GM18861 (cell line): ENCODE results near the gene TGFB1I1.
"Not testable (repeated sequence)": the region's sequence is repeated elsewhere in the genome, so short reads cannot be mapped to it uniquely, and the experiment has no call there.

Experiments
- ATAC-seq: cut with Tn5 transposase; IDR thresholded peaks from one replicate; pipeline ENCODE4 v1.9.1; 2021; ENCODE audit not compliant: unreplicated experiment

The TGFB1I1 gene

DNA sequence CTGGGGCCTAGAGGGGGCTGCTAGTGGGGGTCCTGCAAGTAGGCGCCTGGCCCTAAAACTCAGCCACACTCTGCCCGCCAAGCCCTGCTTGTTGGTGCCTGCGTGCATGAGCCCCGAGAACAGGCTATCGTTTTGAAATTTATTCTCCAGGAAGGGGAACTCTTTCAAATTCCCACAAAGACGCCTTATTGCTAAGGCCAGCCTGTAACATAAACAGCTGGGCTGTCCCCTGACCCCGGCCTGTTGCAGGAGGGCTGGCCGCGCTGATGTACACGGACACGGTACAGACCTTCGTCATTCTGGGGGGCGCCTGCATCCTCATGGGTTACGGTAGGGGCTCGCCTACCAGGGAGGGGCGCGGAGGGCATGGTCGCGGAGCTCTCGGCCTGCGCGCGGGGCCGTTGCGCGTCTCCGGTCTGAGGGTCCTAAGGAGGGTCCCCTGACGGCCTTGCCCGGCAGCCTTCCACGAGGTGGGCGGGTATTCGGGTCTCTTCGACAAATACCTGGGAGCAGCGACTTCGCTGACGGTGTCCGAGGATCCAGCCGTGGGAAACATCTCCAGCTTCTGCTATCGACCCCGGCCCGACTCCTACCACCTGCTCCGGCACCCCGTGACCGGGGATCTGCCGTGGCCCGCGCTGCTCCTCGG lies 15.2 kb downstream of the TGFB1I1 start:
- peak; percentile 7 for ATAC-seq

DNA sequence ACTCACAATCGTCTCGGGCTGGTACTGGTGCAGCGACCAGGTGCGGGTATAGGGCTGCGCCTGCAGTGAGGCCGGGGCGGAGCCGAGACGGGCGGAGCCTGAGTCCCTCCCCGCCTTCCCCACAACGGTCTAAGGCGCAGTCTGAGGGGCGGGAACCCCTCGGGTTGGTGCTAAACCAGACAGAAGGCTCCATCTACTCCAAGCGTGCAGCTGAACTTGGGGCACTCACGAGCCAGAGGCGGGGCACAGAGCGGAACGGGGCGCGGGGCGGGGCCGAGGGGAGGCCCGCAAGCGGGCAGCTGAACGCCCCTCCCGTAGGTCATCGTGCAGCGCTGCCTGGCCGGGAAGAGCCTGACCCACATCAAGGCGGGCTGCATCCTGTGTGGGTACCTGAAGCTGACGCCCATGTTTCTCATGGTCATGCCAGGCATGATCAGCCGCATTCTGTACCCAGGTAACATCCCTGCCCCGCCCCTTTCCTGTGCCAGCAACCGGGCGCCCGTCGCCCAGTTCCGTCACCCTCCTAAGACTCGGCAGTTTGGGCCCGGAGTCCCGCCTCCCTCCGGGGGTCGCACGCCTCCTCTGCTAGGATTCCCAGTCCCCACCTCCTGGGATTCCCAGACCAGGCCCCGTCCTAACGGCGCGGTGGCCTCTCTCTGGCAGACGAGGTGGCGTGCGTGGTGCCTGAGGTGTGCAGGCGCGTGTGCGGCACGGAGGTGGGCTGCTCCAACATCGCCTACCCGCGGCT lies 15.9 kb downstream of the TGFB1I1 start:
- ATAC-seq: peak; percentile 81

DNA sequence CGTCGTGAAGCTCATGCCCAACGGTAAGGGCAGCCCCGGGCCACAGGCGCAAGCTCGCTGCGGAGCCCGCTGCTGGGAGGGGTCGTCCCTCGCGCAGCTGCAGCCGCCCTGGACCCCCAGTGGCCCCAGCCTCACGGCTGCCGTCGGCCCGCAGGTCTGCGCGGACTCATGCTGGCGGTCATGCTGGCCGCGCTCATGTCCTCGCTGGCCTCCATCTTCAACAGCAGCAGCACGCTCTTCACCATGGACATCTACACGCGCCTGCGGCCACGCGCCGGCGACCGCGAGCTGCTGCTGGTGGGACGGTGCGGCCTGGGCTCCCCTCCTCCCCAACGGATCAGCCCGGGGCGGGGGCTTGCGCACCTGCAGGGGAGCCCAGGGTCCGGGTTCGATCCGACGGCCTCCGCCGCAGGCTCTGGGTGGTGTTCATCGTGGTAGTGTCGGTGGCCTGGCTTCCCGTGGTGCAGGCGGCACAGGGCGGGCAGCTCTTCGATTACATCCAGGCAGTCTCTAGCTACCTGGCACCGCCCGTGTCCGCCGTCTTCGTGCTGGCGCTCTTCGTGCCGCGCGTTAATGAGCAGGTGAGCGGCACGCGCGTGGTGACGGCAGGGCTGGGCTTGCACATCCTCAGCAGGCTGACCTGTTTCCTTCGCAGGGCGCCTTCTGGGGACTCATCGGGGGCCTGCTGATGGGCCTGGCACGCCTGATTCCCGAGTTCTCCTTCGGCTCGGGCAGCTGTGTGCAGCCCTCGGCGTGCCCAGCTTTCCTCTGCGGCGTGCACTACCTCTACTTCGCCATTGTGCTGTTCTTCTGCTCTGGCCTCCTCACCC lies 16.7 kb downstream of the TGFB1I1 start:
- ATAC-seq: no peak

DNA sequence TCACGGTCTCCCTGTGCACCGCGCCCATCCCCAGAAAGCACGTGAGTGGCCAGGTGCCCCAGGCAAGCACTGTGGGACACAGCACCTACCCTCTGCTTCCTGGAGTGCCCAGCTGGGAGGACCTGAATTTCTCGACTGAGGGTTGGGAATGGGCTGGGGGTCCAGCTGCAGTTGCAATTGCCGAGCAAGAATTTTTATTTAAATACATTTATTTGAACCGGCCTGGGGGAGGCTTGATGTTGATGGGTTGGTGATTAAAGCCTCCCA lies 17.3 kb downstream of the TGFB1I1 start:
- ATAC-seq: no peak

DNA sequence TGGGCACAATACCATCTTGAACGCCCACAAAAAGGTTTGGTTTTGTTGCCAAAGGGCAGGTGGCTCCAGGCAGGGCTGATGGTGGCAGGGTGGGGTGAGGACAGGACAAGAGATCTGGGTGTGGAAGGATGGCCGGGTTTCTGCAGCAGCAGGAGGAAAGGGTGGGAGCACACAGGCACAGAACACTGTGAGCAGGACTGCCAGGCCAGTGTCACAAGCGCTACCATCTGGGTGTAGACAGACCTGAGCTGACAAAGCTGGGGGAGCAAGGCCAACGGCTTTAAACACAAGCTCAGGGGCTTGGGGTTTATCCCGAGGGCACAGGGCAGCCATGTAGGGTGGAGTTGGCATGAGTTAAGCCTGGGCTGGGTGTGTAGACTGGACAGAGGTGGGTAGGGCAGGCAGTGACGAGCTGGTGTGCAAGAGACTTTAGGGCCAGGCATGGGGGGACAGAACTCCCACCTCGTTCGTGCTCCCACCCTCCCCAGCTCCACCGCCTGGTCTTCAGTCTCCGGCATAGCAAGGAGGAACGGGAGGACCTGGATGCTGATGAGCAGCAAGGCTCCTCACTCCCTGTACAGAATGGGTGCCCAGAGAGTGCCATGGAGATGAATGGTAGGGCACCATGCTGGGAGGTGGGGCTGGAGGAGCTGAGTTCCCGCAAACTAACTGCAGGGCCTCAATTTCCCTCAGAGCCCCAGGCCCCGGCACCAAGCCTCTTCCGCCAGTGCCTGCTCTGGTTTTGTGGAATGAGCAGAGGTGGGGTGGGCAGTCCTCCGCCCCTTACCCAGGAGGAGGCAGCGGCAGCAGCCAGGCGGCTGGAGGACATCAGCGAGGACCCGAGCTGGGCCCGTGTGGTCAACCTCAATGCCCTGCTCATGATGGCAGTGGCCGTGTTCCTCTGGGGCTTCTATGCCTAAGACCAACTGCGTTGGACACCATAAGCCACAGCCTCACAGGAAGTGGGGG lies 17.9 kb downstream of the TGFB1I1 start:
- no peak for ATAC-seq

DNA sequence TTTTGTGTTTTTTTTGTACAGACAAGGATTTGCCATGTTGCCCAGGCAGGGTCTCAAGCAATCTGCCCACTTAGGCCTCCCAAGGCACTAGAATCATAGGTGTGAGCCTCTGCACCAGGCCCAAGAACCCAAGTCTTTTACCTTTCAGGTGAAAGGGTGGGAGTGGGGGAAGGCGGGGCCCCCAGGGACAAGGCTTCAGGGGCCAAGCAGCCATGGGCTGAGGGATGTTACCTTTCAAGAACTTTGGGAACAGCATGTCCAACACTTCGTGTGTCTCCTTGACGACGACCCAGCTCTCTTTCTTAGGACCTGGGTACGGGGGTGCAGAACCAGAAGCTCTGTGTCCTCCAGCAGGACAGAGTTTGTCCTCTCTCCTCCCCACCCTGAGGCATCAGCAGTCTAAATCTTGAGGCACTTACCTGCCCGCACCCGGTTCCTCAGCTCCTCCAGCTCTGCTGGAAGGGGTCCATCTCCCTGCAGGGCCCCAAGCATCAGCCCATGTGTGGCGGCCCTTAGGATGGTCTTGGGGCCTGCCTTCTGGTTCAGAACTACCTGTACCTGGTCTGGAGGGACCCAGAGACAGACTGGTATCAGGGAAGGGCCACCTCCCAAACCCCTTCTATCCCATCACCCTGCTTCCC lies 19.9 kb downstream of the TGFB1I1 start:
- no peak for ATAC-seq

DNA sequence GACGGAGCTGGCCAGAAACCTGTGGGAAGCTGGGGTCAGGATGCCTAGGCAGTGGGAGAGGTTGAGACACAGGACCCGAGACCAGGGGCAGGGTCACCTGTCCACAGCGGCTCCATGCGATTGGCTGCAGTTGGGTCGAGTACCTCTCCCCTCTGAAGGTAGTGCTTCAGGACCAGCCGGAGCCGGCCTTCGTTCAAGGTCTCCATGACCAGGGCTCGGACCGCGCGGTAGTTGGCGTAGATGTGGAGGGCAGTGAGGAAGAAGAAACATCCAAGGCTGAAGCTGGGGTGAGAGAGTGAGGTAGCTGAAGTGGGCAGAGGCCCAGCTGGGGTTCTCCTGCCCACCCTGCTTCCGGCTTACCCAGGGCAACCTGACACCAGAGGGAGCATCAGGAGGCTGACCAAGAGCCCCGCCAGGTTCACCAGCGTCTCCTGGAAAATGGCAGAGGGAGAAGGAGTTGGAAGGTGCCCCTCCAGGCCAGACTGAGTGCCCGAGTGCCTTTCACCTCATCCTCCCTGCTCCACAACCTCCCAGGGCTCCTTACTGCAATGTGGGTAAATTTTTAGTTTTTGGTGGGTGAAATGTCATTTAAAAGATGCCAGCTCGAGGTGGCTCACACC lies 21.7 kb downstream of the TGFB1I1 start:
- no peak for ATAC-seq

DNA sequence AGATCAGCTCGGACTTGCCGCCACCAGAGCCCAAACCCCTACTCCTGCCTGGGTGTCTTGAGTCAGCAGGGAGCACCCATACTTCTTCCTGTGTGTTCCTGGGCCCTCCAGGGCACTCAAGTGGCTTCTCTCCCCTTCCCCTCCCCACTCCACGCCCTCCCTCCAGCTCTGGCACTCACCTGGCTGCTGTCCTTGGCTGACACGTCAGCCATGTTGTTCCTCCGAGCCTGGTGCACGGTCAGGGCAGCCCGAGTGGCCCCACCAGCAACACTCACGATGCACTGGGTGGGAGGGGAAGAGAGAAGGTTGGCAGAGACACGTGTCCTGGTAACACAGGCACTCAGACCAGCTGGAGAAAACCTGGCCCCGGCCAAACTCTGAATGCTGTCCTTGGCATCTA lies 24.7 kb downstream of the TGFB1I1 start:
- no peak for ATAC-seq

DNA sequence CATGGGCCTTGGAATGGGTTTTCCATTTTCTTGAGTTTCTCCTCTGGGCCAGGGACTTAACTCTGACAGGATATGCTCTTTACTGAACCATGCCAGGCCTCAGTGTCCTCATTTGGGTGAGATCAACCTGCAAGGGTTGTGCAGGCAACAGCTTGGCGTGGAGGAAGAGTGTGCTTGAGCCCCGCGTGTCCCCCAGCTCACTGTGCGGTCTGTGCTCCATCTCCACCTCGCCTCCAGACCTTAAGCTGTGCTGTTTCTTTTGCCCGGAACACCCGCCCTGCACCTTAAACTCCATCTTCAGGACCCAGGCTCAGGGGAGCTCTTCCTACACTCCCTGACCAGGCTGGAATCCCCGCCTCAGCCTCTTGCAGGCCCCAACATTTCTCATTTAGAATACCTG lies 26.5 kb downstream of the TGFB1I1 start:
- ATAC-seq: no peak

DNA sequence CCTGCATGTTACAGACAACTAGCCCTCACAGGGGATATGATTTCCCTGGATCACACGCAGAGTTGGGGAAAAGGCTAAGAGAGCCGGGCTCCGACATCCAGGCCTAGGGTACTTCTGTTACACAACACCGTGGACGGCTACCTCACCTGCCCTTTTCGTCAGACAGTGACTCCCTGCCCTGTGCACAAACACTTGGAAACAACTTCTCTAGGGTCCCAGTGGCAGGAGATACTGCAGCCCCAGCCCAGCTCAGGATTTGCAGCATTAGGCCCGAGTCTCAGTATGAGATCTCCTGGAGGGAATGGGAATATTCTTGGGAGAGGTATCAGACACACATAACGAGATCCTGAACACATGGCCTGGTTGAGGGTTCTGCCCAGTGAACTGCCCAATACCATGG lies 28.0 kb downstream of the TGFB1I1 start:
- ATAC-seq: no peak

DNA sequence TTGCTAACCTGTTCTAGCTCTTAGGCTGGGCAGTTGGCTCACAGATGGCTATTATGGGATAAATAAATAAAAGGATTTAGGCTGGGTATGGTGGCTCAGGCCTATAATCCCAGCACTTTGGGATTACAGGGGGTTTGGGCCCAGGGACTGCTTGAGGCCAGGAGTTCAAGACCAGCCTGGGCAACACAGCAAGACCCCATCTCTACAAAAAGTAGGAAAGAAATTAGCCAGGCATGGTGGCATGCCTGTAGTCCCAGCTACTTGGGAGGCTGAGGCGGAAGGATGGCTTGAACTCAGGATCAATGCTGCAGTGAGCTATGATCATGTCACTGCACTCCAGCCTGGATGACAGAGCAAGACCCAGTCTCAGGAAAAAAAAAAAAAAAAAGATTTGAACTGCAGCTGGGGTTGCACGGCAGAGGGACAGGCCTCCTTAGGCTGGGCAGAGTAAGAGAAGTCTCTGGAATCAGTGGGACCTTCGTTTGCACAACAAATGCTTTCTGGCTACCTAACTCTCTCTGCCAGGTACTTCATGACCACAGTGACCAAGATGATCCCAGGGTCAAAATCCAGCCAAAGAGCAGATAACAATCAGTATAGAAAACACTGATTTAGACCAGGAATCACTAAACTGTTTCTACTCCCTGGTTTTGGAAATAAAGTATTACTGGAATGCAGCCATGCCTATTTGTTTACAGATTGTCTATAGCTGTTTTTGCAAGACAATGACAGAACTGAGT lies 29.4 kb downstream of the TGFB1I1 start:
- no peak for ATAC-seq

DNA sequence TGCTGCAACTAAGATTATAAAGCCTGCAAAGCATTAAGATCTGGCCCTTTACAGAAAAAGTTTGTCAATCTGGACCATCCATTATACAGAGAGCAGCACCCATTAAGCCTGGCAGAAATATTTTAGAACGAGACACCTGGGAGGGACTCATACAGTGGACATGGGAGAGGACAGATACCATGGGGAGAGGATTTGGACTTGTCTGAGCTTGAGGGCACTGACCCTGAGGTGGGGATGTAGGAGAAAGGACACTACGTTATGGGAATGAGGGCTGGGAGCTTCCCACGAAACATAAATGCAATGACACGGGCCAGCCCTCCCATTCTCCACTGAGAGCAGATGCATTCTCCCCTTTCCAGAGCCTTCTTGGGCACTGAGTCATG lies 30.0 kb downstream of the TGFB1I1 start:
- ATAC-seq: no peak

DNA sequence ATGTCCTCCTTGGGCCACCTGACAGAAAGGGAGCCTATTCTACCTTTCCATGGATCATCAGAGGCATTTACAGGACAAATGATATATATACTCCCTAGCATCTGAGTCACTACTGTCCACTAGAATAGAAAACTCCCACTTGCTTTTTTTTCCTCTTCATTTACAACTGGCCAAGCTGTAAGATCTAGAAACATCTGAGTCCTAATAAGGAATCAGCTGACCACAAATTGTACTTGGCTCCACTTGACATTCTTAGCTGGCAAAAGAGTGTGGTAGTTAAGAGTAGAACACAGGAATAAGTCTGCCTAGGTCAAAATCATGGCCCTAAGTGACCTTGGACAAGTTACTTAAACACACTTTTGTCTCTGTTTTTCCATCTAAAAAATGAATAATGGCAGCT lies 31.0 kb downstream of the TGFB1I1 start:
- no peak for ATAC-seq

DNA sequence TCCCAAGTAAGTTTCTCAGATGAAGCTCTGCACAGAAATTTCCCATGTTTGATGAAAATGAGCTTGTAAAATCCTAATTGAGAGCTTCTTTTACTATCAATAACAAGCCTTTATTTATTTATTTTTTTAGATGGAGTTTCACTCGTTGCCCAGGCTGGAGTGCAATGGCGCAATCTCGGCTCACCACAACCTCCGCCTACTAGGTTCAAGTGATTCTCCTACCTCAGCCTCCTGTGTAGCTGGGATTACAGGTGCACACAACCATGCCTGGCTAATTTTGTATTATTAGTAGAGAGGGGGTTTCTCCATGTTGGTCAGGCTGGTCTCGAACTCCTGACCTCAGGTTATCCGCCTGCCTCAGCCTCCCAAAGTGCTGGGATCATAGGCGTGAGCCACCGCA lies 31.6 kb downstream of the TGFB1I1 start:
- not testable (repeated sequence) for ATAC-seq

DNA sequence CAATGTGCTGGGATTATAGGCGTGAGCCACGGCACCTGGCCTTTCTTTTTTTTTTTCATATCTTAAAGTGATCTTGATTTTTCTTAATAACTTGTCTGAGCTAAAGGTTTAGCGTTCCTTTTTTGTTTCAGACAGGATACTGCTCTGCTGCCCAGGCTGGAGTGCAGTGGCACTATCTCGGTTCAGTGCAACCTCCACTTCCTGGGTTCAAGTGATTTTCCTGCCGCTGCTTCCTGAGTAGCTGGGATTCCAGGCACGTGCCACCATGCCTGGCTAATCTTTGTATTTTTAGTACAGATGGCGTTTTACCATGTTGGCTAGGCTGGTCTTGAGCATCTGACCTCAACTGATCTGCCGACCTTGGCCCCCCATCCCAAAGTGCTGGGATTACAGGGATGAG lies 32.2 kb downstream of the TGFB1I1 start:
- ATAC-seq: no peak

DNA sequence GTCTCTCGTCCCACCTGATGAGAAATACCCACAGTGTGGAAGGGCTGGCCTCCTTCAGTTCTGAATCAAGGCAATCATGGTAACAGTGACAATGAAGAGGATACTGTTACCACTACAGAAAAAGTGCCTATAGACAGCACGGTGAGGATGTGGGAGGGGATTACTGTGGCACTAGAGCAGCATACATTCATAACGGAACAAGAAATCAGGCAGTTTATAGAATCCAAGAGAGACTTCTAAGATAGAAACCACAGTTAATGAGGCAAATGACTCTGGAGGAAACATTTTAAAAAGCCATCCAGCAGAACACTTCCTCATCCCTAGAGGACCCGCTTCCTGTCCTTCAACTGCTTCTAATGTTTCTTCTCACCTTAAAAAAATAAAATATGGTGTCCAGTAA lies 33.5 kb downstream of the TGFB1I1 start:
- ATAC-seq: peak; percentile 41

DNA sequence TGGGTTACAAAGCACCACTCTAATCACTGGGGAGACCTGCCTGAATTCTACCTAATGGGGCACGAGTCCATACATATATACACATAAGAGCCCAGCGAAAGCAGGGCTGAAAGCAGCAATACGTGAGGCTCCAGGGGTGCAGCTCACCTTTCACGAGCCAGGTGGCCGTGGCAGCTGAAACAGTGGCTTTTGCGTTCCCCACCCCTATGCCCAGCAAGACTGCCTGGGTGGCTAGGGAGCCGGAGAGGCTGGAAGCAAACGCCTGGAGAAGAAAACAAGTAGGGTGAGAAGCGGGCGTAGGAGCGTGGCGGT lies 35.6 kb downstream of the TGFB1I1 start:
- no peak for ATAC-seq

DNA sequence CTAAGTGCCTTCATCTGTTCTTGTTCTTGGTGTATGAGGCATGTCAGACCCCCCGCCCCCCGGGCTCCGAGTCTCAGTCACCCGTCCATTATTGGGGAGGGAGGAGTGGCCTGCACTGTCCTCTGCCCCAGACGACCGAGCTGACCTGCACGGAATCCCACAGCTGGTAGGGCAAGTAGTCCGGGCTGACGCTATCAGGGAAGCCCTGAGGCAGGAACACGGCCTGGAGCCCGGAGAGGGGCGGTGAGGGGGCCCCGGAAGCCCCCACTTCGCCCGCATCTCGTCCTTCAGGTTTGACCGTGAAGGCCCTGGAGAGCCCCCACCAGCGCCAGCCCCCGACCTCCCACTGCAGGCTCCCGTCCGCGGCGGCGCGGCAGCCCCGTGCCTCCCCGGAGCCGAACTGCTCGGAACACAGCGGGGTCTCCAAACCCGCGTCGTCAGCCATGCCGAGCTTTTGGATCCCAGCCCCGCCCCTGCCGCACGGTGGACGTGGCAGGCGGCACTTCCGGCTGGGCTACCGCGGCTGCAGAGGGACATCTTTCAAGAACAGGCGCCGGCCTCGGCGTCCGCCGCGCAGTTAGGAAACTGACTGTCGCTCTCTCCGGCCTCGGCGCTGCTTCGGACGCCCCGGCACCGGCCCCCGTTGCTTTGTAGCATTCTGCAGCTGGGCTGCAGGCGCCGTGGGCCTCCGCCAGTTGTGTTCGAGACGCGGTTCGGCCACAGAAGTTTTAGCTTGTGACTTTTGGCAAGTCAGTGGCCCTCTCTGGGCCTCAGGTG lies 36.2 kb downstream of the TGFB1I1 start, which contains the start of gene RUSF1:
Gene RUSF1, minus strand, starts transcription at position 463 of the 777 bp plus-strand sequence. Its CDS starts 18 bp downstream, at position 445.
- ATAC-seq: peak; percentile 89

DNA sequence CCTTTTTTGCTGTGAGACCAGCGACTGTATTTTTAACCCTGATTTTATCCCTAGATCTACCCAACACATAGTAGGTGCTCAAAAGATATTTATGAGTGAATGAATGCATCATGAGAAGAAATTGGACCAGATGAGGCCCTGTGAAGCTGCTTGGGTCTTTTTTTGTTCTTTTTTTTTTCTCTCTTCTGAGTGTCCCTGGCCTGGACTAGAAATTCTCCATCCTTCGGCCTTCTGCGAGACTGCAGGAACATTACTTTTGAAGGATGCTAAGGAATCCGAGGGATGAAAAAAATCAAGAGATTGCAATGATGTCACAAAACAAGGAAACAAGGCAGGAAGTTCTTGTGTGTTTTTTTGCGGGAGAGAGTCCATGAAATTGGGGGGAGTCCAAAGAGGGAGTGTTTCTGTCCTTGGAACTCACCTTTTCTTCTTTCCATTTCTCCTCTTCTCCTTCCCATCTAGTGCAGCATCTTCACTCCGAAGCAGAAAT lies 36.8 kb downstream of the TGFB1I1 start:
- ATAC-seq: no peak
